ENCODE measurements around the gene GMDS. TPM values are rescaled to one million over a fixed set of nuclear protein-coding genes. Genes with fewer than 3 reads are reported as not detected.

The GMDS gene
- total RNA-seq, 1 experiment from 2014 or later, result 27.6 TPM

GRCh38 chr6:1744543-1744942 lies 500.9 kb downstream of the GMDS start:
- H3K56ac ChIP-seq (ENCODE audit: insufficient read length, low read depth, low read length), result no peak overlapping the region
- Mint-ChIP-seq H3K27me3 (ENCODE audit: low read depth) (no peaks in the 10 kb centered on the region), H3K4me1 (peaks cover 6% of the 10 kb centered on the region in 2 experiments), H3K27ac (0 out of 7 replicates have a peak overlapping the region, but pooled peaks of 1 of the 3 experiments have one; percentile 34), H3K4me3 (no peak overlapping the region), H3K36me3 (ENCODE audit: insufficient read depth in 1 of 3, low read depth in 3 of 3) (no peaks in the 10 kb centered on the region), H3K9me3 (no peaks in the 10 kb centered on the region)
- H4K5ac ChIP-seq (ENCODE audit: insufficient read length, low read depth, low read length), result no peak overlapping the region
- H2BK120ac ChIP-seq (ENCODE audit: low read depth, low read length, poor library complexity, severe bottlenecking), result no peak overlapping the region
- no peak overlapping the region for H3T11ph ChIP-seq (ENCODE audit: low read length)
- no peak overlapping the region for H2BK12ac ChIP-seq (ENCODE audit: insufficient read length, low read depth, low read length)
- H4K20me1 ChIP-seq (ENCODE audit: control insufficient read depth, insufficient read depth, insufficient read length), result no peaks in the 10 kb centered on the region
- H3K4ac ChIP-seq (ENCODE audit: low read depth, low read length), result no peak overlapping the region
- no peak overlapping the region for H3K9ac ChIP-seq (ENCODE audit: extremely low read depth, insufficient read length, low read length)
- H2AFZ ChIP-seq (ENCODE audit: low read length), result no peak overlapping the region
- no peak overlapping the region for H4K8ac ChIP-seq (replicated peaks; ENCODE audit: insufficient read length, low read depth, low read length)
- H3K9me3 ChIP-seq (ENCODE audit: control insufficient read depth, low read depth, low read length), result no peaks in the 10 kb centered on the region
- H2AK5ac ChIP-seq (ENCODE audit: insufficient read length, low read length), result no peak overlapping the region
- H3K27me3 ChIP-seq (ENCODE audit: insufficient read depth, low read length), result no peaks in the 10 kb centered on the region
- no peak overlapping the region for H3K4me2 ChIP-seq (ENCODE audit: insufficient read depth, insufficient read length, low read length)
- H3K79me2 ChIP-seq (ENCODE audit: insufficient read depth, low read length), result no peaks in the 10 kb centered on the region
- H3K18ac ChIP-seq (ENCODE audit: insufficient read length, low read depth, low read length), result no peak overlapping the region
- H2BK20ac ChIP-seq (ENCODE audit: low read depth, low read length, poor library complexity, severe bottlenecking), result no peak overlapping the region
- H3K4me1 ChIP-seq (ENCODE audit: insufficient read depth, low read length), result no peaks in the 10 kb centered on the region
- H3K79me1 ChIP-seq (ENCODE audit: insufficient read depth, low read depth, low read length, poor library complexity, severe bottlenecking), result no peaks in the 10 kb centered on the region
- H3K23ac ChIP-seq (ENCODE audit: insufficient read length, low read depth, low read length), result no peak overlapping the region
- no peak overlapping the region for H3K27ac ChIP-seq (ENCODE audit: insufficient read length, low read depth, low read length)
- DNase-seq, result no peak
- no peak overlapping the region for H4K91ac ChIP-seq (ENCODE audit: insufficient read length, low read depth, low read length)
- WGBS (ENCODE audit: extremely low coverage, insufficient read length, low lambda C conversion rate), result no CpG with 5 or more reads among the region's 9 CpGs
- no peak for TF ChIP-seq CTCF (conservative IDR thresholded peaks at IDR 0.05)
- H2BK15ac ChIP-seq (ENCODE audit: low read depth, low read length), result no peak overlapping the region
- no peak overlapping the region; the same call in 1 of the 2 replicates for H3K14ac ChIP-seq (ENCODE audit: insufficient read depth, low read length)
- H2BK5ac ChIP-seq (ENCODE audit: insufficient read length, low read length), result no peak overlapping the region
- no peaks in the 10 kb centered on the region for H3K23me2 ChIP-seq (ENCODE audit: insufficient read length, low read depth, low read length, poor library complexity, severe bottlenecking)
